Occipital lobe (tissue), 2 donors: ENCODE data around the gene EPS8L3. TPM values are rescaled to one million over a fixed set of nuclear protein-coding genes. Genes with fewer than 3 reads are reported as not detected.
"Not testable (repeated sequence)": the region's sequence is repeated elsewhere in the genome, so short reads cannot be mapped to it uniquely, and the experiment has no call there.

ENCODE experiments used
- DNase-seq: peaks from one replicate; lab custom pipeline; 2025; lab: John Stamatoyannopoulos, UW
- total RNA-seq: library from RNA; depleted of rRNA; stranded (reverse); fragments of >200 nt; gene quantifications from one replicate; pipeline ENCODE4 v1.2.3, GENCODE V29; 2014

EPS8L3 gene, protein sequence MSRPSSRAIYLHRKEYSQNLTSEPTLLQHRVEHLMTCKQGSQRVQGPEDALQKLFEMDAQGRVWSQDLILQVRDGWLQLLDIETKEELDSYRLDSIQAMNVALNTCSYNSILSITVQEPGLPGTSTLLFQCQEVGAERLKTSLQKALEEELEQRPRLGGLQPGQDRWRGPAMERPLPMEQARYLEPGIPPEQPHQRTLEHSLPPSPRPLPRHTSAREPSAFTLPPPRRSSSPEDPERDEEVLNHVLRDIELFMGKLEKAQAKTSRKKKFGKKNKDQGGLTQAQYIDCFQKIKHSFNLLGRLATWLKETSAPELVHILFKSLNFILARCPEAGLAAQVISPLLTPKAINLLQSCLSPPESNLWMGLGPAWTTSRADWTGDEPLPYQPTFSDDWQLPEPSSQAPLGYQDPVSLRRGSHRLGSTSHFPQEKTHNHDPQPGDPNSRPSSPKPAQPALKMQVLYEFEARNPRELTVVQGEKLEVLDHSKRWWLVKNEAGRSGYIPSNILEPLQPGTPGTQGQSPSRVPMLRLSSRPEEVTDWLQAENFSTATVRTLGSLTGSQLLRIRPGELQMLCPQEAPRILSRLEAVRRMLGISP
- not detected for total RNA-seq

- DNase-seq, result no peak
These were observed at the start of gene EPS8L3 for GRCh38 chr1:109763646-109764415. Gene EPS8L3, minus strand, starts transcription at chr1:109763923. Its CDS starts 2,174 bp downstream, at chr1:109761749.

DNA sequence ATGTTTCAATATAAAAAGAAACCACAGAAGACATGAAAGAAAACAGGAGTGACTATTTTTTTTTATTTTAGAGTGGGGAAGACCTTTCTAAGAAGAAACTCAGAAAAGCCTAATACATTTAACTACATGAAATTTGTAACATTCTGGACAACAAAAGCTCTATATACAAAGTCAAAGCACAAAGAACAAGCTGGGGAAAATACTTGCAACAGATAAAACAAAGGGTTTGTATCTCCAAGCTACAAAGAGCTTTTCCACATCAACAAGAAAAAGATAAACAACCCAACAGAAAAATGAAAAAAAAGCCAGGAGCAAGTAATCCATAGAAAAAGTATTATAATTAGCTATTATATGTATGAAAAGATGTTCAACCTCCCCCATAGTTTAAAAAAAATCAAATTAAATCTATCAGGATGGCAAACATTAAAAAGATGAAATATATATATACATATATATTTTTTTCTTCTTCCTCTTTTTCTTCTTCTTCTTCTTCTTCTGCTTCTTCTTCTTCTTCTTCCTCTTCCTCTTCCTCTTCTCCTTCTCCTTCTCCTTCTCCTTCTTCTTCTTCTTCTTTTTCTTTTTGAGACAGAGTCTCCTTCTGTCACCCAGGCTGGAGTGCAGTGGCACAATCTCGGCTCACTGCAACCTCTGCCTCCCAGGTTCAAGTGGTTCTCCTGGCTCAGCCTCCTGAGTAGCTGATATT is 49.1 kb upstream of the EPS8L3 start:
- DNase-seq, result no peak

DNA sequence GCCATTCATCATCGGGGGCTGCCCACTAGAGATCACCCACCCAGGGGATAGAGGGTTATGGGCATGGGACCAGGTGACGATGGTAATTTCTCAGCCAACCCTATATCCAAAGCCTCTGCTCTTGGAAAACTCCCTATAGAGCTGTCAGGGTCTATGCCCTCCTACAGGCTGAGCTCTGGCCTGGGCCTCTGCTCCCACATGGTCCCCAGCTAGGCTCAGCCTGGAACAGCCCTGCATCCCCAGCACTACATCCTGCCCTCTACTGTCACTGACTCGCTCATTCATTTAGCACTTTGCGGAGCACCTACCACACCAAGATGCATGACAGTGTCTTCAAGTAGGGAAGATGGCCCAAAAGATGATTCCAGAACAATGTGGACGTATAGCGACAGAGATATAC is 45.0 kb upstream of the EPS8L3 start:
- DNase-seq, result no peak

- DNase-seq, result no peak
These were observed 44.3 kb upstream of the EPS8L3 start for GRCh38 chr1:109807822-109808680.

GRCh38 chr1:109807402-109807801 is 43.7 kb upstream of the EPS8L3 start:
- no peak for DNase-seq

GRCh38 chr1:109806733-109807400 is 43.1 kb upstream of the EPS8L3 start:
- DNase-seq, result no peak

GRCh38 chr1:109805486-109806165 is 41.9 kb upstream of the EPS8L3 start:
- no peak for DNase-seq

- DNase-seq, result no peak
These were observed 40.9 kb upstream of the EPS8L3 start for GRCh38 chr1:109804660-109805059.

DNA sequence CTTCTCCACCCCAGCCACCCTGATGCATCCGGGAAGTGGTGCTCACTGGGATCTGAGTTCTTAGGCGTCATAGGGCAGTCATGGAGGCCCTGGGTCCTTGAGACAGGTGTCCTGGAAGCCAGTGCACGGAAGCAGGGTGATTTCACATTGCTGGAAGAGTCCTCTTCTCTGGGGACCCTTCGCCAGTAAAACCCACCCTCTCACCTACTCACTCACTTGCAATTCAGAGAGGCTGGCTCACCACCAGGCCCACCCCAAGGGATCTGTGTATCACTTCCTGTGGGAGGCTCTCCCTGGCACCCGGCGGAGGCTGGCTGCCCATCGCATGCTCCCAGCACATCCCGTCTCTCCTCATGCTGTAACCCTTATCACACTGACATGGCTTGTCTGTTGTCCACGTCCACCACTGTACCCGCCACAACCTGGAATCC is 40.2 kb upstream of the EPS8L3 start:
- DNase-seq, result no peak

DNA sequence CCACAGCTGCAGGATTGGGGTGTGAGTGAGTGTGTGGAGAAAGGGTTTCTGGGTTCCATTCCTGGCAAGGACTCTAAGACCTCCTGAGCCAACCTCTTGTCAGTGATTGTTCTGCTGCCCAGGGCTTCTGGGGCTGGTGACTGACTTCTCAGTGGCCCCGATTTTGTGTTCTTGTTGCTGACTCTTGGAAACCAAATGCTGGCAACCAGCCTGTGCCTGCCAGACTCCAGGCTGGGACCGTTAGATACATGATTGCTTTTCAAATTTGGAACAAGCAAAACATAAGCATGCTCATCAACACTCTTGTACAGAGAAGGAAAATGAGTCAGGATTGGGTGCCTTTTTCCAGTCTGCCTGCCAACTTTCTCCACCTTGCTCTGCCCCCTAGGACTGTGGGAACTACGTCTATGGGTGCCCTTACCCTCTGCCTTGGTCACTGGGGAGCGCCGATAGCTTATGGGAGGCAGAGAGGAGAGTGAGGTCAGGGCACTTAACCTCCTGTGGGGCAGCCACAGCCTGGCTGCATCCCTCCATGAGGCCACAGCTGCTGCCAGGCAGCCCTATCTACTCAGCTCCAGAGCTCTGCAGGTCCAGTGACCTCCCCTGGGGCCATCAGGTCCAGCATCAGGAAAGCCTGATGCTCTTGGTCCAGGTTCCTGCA is 39.3 kb upstream of the EPS8L3 start:
- peak; percentile 48 for DNase-seq

- no peak for DNase-seq
These were observed 38.6 kb upstream of the EPS8L3 start for GRCh38 chr1:109802136-109802900.

- DNase-seq, result no peak
These were observed 38.0 kb upstream of the EPS8L3 start for GRCh38 chr1:109801791-109802135.

- DNase-seq, result no peak
These were observed 36.6 kb upstream of the EPS8L3 start for GRCh38 chr1:109800291-109800690.

DNA sequence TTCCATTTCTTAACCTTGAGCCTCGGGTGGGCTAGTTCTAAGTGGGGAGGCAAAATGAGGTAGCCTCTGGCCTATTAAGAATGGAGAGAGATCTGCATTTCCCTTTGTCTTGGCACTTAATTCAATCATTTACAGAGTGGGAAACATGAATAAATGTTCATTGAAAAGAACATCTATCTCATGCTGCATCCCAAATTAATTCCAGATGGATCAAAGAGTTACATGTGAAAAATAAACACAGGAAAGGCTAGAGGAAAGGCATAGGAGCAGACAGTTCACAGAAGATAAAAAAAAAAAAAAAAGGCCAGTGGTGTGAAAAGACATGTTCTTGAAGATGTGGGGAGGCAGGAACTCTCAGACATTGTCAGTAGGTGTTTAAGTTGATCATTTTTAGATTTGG is 35.7 kb upstream of the EPS8L3 start:
- no peak for DNase-seq

- not testable (repeated sequence) for DNase-seq
These were observed 33.5 kb upstream of the EPS8L3 start for GRCh38 chr1:109797303-109797595.

- no peak for DNase-seq
These were observed 33.0 kb upstream of the EPS8L3 start for GRCh38 chr1:109796484-109797302.

DNA sequence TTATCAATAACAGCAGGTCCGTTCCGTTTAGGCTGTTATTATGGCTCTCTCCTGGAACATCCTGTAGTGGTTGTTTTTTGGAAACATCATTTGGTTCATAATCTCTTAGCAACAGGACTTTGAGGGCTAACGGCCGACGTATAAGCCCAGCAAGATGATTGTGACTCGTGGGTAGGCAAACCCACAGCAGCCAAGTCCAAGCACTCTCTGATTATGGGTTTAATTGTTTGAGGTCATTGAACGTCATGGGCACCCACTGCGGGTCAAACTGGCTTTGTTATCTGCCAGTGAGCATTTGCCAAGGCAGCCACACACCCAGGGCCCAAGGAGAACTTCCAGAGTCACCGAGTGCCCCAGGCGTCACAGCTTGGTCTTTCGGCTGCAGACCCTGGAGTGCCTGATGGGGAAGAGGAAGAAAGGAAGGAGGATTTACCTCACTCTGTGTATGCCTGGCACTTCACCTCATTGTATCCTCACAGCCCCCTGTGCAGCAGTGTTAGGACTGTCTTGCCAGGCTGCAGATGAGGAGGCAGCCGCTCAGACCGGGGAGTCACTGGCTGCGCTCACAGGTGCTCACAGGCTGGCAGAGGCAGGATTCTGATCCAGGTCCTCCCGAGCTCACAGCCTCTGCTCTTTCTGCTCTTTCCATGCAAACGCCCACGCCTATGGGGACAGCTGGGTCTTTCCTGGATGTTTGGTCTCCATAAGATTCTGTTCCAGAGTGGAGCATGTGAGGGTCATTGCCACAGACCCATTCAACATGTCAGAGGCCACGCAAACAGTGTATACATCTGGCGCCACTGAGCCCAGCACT is 30.8 kb upstream of the EPS8L3 start:
- DNase-seq, result no peak
